GM18499 (cell line): ENCODE data around the gene MYEF2.

Experiments used
- ATAC-seq: cut with Tn5 transposase; IDR thresholded peaks from one replicate; pipeline ENCODE4 v1.9.1; 2021; ENCODE audit warnings: moderate number of reproducible peaks; ENCODE audit not compliant: insufficient read depth, unreplicated experiment

MYEF2 gene

GRCh38 chr15:48090115-48090514 lies 88.0 kb downstream of the MYEF2 start:
- no peak for ATAC-seq

GRCh38 chr15:48089702-48090101 lies 88.4 kb downstream of the MYEF2 start:
- no peak for ATAC-seq

GRCh38 chr15:48087844-48088243 lies 90.3 kb downstream of the MYEF2 start:
- no peak for ATAC-seq

GRCh38 chr15:48086576-48086975 lies 91.5 kb downstream of the MYEF2 start:
- ATAC-seq, result no peak

- no peak for ATAC-seq
These were observed 92.0 kb downstream of the MYEF2 start for GRCh38 chr15:48086133-48086532.

GRCh38 chr15:48085591-48085930 lies 92.5 kb downstream of the MYEF2 start:
- no peak for ATAC-seq

- no peak for ATAC-seq
These were observed 93.1 kb downstream of the MYEF2 start for GRCh38 chr15:48084759-48085590.
